Activated T-helper 9 cell treated with anti-CD3 and anti-CD28 coated beads, Interleukin-2, amount 50 U/mL, for 16 hours (primary cell): ENCODE data around the gene CD28.
A peak's percentile ranks its signal among the peaks of the same experiment; 100 is the strongest.
"Not testable (repeated sequence)": the region's sequence is repeated elsewhere in the genome, so short reads cannot be mapped to it uniquely, and the experiment has no call there.

Experiments
- DNase-seq: peaks from one replicate; pipeline ENCODE4 v3.0.0-alpha.2; 2020; ENCODE audit warnings: low read depth

The CD28 gene

GRCh38 chr2:203687165-203687564 is 19.3 kb upstream of the CD28 start:
- DNase-seq: no peak

DNA sequence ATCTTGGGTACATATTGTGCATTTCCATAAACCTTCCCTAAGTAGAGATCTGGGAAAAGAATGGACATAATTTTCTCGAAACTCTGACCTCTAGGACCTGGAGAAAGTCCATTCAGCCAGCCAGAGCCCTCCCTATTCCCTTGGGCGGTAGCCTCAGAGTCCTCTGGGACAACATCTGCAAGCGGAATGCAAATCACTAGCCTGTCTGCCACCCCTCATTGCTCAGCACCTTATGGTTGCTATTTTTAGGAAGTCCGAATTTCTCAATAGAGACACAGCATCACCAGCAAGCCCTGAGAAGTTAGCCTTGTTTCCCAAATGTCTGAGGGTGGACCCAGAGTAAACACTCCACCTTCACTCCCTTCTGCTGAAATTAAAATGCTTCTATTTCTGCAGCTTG is 17.6 kb upstream of the CD28 start:
- no peak for DNase-seq

GRCh38 chr2:203689426-203690116 is 16.9 kb upstream of the CD28 start:
- DNase-seq: no peak

DNA sequence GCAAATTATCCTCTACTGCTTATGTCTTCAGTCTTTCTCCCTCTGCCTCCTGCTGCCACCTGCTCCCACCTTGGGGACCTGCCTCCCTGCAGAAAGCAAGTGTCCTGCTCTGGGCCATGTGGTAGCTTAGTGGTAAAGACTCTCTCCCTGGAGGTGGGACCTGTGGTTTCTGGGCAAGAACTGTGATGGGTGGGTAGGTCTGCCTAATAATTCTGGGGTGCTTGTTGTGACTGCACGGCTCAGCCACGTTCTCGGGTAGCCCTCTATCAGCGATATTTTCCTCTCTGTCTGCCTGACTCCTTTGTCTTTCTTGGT is 16.4 kb upstream of the CD28 start:
- DNase-seq: no peak

DNA sequence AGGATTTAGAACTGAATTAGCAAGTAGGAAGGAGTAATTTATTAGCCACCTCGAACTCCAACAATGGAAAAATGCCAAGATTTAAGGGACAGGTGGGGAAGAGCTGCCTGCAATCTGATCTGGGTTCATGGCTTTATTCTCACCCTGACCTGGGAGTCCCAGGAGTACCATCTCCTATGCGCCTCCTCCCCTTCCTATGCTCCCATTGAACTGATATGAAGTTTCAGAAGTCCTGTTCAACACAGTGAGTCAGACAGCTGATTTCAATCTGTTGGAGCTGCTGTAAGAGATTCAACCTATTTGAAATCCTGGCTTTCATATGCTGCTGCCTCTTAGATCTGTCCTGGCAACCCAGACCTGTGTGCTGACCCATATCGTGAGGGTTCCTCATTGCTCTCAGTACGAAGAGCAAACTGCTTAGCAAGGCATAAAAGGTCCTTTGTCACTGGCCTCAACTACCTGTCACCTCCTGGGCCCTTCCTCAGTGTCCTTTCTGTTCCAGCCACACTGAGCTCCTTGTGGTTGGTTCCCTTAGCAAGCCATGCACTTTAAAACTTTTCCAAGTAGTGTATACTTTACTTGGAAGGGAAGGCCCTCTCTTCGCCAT is 15.9 kb upstream of the CD28 start:
- DNase-seq: no peak

DNA sequence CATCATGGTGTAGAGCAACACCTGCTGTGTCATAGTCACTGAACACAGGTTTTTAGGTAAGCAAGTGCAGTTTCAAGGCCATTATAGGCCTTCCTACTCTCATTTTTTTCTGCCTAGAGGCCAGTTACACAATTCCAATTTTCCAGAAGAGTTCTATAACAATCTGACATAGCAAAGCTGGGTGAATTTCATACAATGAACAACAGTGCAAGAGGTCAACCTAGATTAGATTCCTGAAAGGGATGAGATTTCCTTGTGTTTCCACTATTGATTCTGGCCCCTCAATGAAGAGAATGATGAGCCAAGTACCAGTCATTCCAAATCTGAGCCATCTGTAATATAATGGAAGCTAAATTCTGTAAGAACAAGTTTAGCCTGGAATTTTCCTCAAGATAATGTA is 15.3 kb upstream of the CD28 start:
- DNase-seq: no peak

DNA sequence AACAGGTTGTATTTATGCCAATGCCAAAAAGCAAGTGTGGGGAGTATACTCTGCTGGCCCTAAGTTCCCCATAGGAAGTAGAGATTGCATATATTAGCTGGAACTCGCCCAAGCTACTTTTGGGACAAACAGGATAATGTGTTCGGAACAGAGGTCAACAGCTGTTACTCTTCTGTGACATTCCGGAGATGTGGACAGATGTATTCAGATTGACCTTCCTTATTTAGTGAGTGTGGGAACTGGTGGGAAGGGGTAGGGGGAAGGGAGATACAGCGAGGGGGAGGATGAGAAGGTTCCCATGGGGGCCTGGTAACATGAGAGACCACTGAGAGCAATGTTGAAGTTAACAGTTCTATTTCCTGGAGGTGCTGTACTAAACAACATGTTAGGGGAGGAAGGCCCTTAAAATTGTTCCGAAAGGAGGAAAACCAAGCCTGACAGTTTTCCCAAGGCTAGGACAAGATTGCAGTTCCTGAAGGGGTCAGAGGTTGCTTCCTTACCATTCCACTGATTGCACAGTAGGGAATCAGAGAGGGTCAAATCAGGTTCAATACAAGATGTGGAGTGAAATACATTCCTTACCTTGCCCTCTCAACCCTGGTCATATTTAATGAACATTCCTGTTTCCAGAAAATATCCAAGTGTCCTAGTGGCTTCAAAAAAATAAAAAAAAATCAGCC is 14.3 kb upstream of the CD28 start:
- no peak for DNase-seq

- DNase-seq: no peak
Observed at GRCh38 chr2:203693242-203693879, 13.1 kb upstream of the CD28 start.

GRCh38 chr2:203694191-203694590 is 12.2 kb upstream of the CD28 start:
- no peak for DNase-seq

DNA sequence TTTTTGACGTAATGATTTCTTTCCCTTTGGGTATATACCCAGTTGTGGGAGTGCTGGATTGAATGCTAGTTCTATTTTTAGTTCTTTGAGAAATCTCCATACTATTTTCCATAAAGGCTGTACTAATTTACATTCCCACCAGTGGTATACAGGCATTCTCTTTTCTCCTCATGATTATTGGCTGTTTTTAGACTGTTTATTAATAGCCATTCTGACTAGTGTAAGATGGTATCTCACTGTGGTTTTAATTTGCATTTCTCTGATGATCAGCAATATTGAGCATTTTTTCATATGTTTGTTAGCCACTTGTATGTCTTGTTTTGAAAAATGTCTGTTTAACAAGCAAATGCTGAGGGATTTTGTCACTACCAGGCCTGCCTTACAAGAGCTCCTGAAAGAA is 9.2 kb upstream of the CD28 start:
- DNase-seq: no peak

GRCh38 chr2:203697763-203698162 is 8.7 kb upstream of the CD28 start:
- not testable (repeated sequence) for DNase-seq

GRCh38 chr2:203698410-203698809 is 8.0 kb upstream of the CD28 start:
- not testable (repeated sequence) for DNase-seq

DNA sequence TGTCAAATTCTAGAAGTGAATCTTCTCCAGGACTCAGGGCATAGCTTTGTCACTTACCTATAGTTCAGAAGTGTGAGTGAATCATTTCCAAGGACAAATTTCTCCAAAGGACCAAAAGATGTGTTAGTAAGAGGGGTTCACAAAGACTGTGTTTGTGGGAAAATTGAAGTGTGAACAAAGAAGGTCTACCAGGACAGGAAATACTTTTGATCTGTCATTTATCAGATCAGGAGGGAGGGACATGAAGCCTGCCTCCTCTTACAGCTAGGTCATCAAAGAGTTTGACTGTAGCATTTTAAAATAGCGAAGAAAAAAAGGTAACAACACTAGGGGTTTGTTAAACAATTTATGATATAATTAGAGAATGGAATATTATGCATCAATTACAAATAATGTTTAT is 2.0 kb upstream of the CD28 start:
- DNase-seq: no peak

GRCh38 chr2:203705178-203705577 is 1.3 kb upstream of the CD28 start:
- DNase-seq: peak; percentile 30

DNA sequence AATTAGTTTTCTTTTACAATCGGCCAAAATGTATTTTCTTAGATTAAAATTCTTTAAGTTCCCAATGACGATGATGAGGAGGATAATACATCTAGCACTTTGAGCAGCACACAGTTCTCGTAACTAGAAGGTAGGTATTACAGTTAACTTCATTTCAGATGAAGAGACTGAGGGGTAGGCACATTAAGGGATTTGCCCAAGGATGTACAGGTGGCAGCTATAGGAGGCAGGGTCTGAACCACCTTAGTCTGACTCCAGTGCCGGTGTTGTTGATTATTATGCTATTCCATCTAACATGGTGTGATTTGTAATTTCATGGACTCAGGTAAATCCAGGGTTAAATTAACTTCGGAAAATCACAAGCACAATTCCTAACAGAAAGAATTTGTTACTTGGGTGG is 1.1 kb downstream of the CD28 start:
- DNase-seq: no peak

DNA sequence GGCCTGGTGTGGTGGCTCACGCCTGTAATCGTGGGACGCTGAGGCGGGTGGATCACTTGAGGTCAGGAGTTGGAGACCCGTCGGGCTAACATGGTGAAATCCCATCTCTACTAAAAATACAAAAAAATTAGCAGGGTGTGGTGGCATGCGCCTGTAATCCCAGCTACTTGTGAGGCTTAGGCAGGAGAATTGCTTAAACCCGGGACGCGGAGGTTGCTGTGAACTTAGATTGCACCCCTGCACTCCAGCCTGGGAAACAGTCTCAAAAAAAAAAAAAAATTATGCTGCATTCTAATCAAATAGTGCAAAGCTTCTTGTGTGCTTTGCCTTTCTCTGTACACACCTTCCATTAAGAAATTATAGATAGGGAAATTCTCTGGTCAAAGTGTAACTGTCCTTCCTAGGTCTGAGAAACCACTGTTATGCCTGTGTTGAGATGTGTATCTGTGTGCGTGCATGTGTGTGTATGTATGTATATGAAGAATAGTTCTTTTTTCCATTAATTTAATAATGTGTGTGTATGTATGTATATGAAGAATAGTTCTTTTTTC is 2.5 kb downstream of the CD28 start:
- DNase-seq: no peak

GRCh38 chr2:203709416-203710040 is 3.1 kb downstream of the CD28 start:
- DNase-seq: no peak

DNA sequence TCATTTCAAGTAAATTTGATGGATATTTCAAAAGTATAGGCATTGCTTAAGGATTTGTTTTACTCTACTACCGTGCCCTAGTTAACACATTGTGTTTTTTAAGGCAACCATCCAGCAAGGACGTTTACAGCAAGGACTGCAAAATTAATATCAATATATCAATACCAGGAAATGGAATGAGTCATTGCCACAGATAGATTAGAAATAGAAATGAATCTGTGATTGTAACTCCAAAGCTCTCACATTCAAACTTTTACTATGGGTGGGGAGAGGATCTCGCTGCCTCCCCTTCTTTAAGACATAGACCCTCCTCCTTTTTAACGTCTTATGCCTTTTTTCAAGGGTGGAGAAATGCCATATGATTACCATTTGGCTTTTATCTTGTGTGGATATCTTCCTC is 3.8 kb downstream of the CD28 start:
- no peak for DNase-seq

DNA sequence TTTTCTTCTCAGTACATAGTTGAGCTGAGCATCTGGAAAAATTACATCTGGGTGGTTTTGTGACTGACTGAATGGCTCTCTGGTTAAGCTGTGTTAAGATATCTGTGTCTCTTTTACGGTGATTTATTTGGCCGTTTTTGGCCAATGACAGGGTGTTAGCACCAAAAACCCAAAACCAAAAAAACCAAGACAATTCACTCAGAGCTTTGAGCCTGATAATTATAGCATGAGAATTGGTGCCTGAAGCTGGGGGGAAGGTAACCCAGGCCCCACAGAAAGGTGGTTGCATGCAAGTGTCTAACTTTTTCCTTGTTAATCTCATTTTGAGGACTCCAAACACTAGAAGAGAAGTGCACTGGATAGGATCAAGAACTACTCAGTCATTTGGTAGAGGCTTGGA is 4.5 kb downstream of the CD28 start:
- no peak for DNase-seq

DNA sequence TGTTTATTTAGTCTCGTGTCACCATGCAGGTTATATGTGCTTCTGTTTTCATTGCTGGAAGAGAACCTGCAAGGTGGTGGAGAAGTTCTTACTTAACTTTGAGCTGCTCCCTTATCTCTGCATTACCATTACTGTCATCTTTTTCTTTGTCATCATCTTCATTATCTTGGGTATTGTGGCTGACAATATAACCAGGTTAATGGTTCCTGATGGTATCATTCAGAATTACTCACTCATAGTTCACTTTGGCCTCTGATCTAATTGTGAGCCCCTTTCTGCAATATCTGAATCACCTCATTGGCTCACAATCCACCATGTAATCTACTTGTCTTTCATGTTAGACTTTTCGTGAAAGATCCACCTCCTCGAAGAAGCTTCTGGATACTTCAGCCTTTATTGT is 5.0 kb downstream of the CD28 start:
- DNase-seq: no peak

- DNase-seq: no peak
Observed at GRCh38 chr2:203713381-203713780, 6.9 kb downstream of the CD28 start.

DNA sequence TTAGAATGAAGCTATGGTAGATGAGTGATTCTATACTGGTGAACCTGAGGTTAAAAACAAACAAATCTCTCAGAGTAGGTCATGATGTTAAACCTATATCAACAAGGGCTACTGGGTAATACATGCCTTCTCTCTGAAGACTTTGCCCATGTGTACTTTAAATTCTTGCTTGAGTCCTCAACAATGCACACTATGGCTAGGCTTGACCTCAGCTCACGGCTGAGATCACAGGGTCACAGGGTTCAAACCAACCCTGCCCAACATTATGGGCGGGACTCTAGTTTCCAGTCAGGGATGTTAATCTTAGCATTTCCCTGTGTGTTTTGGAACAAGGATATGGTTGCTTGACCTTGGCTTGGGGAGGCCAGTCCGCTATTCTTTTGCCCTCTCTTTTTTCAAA is 7.7 kb downstream of the CD28 start:
- DNase-seq: no peak

DNA sequence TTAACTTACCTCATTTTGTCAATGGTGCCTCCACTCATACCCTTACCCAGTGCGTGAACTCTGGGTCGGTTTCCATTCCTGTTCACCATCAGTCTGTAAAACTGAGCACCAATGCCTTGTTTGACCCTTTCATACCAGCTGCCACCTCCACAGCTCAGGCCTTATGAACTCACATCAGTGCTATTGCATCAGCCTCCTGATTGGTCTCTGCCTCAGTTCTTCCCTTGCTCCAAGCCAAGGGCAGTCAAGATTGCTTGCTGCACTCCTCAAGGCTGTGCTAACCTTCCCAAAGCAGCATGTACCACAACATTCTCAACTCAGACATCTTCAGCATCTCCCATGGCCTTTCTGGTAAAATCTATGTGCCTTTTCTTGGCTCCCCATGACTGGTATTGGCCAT is 9.3 kb downstream of the CD28 start:
- no peak for DNase-seq
